Measurements from ENCODE around the gene IGFBP6. TPM values are rescaled to one million over a fixed set of nuclear protein-coding genes. Genes with fewer than 3 reads are reported as not detected.
A peak's percentile ranks its signal among the peaks of the same experiment; 100 is the strongest.

The IGFBP6 gene
- total and polyA plus RNA-seq, 9 of the 15 experiments (the other 6 are each of a cell fraction or from before 2014, with no cell fraction given), result 0.15 to 1.4 (median 0.54) TPM

- TF ChIP-seq TFAP4 (CRISPR knock-in tag; IDR thresholded peaks at IDR 0.05; ENCODE audit: borderline replicate concordance), result no peak
- no peak for TF ChIP-seq ZNF518B (CRISPR knock-in tag; IDR thresholded peaks at IDR 0.05)
- 0 out of 2 replicates have a peak, but pooled peaks have one; percentile 83 for TF ChIP-seq OTX1 (CRISPR knock-in tag; IDR thresholded peaks at IDR 0.05)
- TF ChIP-seq HES1 (IDR thresholded peaks at IDR 0.05; ENCODE audit: low read depth), result no peak
- no peak for TF ChIP-seq CBFA2T2 (conservative IDR thresholded peaks at IDR 0.05)
- peak; percentile 60; the same call in 1 of the 2 replicates for TF ChIP-seq STAT5B (CRISPR knock-in tag; IDR thresholded peaks at IDR 0.05)
- no peak for TF ChIP-seq IRF1 (CRISPR knock-in tag; IDR thresholded peaks at IDR 0.05; ENCODE audit: borderline replicate concordance)
- TF ChIP-seq NR3C1 (CRISPR knock-in tag; IDR thresholded peaks at IDR 0.05), result no peak
- TF ChIP-seq DIDO1 (tag; IDR thresholded peaks at IDR 0.05; ENCODE audit: low read depth), result no peak
- TF ChIP-seq ZNF165 (CRISPR knock-in tag; IDR thresholded peaks at IDR 0.05; ENCODE audit: borderline replicate concordance), result 0 out of 2 replicates have a peak, but pooled peaks have one; percentile 44
- TF ChIP-seq FOSL1 (tag; conservative IDR thresholded peaks at IDR 0.05), result no peak
- peak; percentile 78 for TF ChIP-seq ZFP30 (CRISPR knock-in tag; IDR thresholded peaks at IDR 0.05; ENCODE audit: borderline replicate concordance)
- TF ChIP-seq ZNF79 (CRISPR knock-in tag; IDR thresholded peaks at IDR 0.05; ENCODE audit: low read depth), result peak; percentile 62; the same call in 1 of the 2 replicates
- TF ChIP-seq ELK1 (CRISPR knock-in tag; IDR thresholded peaks at IDR 0.05), result no peak
- no peak for TF ChIP-seq HMGXB4 (CRISPR knock-in tag; IDR thresholded peaks at IDR 0.05)
These were observed 50.2 kb downstream of the IGFBP6 start (continued) for GRCh38 chr12:53147653-53148052.
